ENCODE measurements around the gene SYNGR1.

GRCh38 chr22:39409516-39410029, 59.8 kb downstream of the SYNGR1 start:
- TF ChIP-seq, protein P1, sequence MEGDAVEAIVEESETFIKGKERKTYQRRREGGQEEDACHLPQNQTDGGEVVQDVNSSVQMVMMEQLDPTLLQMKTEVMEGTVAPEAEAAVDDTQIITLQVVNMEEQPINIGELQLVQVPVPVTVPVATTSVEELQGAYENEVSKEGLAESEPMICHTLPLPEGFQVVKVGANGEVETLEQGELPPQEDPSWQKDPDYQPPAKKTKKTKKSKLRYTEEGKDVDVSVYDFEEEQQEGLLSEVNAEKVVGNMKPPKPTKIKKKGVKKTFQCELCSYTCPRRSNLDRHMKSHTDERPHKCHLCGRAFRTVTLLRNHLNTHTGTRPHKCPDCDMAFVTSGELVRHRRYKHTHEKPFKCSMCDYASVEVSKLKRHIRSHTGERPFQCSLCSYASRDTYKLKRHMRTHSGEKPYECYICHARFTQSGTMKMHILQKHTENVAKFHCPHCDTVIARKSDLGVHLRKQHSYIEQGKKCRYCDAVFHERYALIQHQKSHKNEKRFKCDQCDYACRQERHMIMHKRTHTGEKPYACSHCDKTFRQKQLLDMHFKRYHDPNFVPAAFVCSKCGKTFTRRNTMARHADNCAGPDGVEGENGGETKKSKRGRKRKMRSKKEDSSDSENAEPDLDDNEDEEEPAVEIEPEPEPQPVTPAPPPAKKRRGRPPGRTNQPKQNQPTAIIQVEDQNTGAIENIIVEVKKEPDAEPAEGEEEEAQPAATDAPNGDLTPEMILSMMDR (conservative IDR thresholded peaks at IDR 0.05) = no peak
- no peak for TF ChIP-seq ZFX (IDR thresholded peaks at IDR 0.05)

Measured in C4-2B (cell line).